DND-41 (cell line): ENCODE measurements around the gene AKR1C2.
"Not testable (repeated sequence)": the region's sequence is repeated elsewhere in the genome, so short reads cannot be mapped to it uniquely, and the experiment has no call there.

Source experiments
- ATAC-seq: fragments of 200-7000 bp; cut with Tn5 transposase; 3 replicates; pipeline ENCODE4 v1.9.1; 2021; ENCODE audit warnings: low read depth; ENCODE audit not compliant: insufficient read depth
- DNase-seq: peaks from one replicate; pipeline ENCODE4 v3.0.0-alpha.2; 2020
- H2AFZ ChIP-seq: 2 replicates; pipeline ENCODE4 v1.6.0; 2012; ENCODE audit warnings: low read depth, low read length
- H3K27ac ChIP-seq: 2 replicates; pipeline ENCODE4 v1.5.1; 2012; ENCODE audit warnings: low read length, inconsistent platforms
- H3K27me3 ChIP-seq: fragments of 200-600 bp; sonication (generic); 2 replicates; pipeline ENCODE4 v1.6.0; 2012; ENCODE audit warnings: low read length, mild to moderate bottlenecking, inconsistent platforms; ENCODE audit not compliant: insufficient read depth, poor library complexity
- H3K36me3 ChIP-seq: 2 replicates; pipeline ENCODE4 v1.5.1; 2012; ENCODE audit warnings: low read length, inconsistent platforms; ENCODE audit not compliant: insufficient read depth
- H3K4me1 ChIP-seq: 2 replicates; pipeline ENCODE4 v1.5.1; 2012; ENCODE audit warnings: mild to moderate bottlenecking, low read length; ENCODE audit not compliant: insufficient read depth
- H3K4me2 ChIP-seq: 2 replicates; pipeline ENCODE4 v1.6.0; 2012; ENCODE audit warnings: mild to moderate bottlenecking, moderate library complexity, low read length, inconsistent platforms; ENCODE audit not compliant: insufficient read depth
- H3K4me3 ChIP-seq, 2 experiments: fragments of 200-600 bp in 1 of 2; shearing (Covaris generic) in 1 of 2; 2 replicates each; pipeline ENCODE4 v1.5.1; 2012 to 2016; ENCODE audit warnings: inconsistent platforms in 2 of 2, low read length in 2 of 2, mild to moderate bottlenecking in 2 of 2, low read depth in 1 of 2, moderate library complexity in 1 of 2
- H3K79me2 ChIP-seq: 2 replicates; pipeline ENCODE4 v1.6.0; 2012; ENCODE audit warnings: low read length, inconsistent platforms; ENCODE audit not compliant: insufficient read depth
- H3K9ac ChIP-seq: 2 replicates; pipeline ENCODE4 v1.6.0; 2012; ENCODE audit warnings: low read depth, mild to moderate bottlenecking, inconsistent platforms, low read length, moderate library complexity
- H3K9me3 ChIP-seq: 2 replicates; pipeline ENCODE4 v1.5.1; 2012; ENCODE audit warnings: low read length, moderate library complexity, mild to moderate bottlenecking, inconsistent platforms; ENCODE audit not compliant: insufficient read depth, severe bottlenecking
- H4K20me1 ChIP-seq: 2 replicates; pipeline ENCODE4 v1.6.0; 2012; ENCODE audit warnings: low read length; ENCODE audit not compliant: insufficient read depth
- EZH2 ChIP-seq: IDR thresholded peaks from 3 replicates; pipeline ENCODE4 v1.6.1; 2012; ENCODE audit warnings: borderline replicate concordance, low read depth, mild to moderate bottlenecking, moderate library complexity, low read length, inconsistent platforms; ENCODE audit not compliant: severe bottlenecking
- TF ChIP-seq, protein P1 (sequence below): IDR thresholded peaks from 2 replicates; pipeline ENCODE4 v1.5.1; 2012; ENCODE audit warnings: borderline replicate concordance, low read length, moderate library complexity, mild to moderate bottlenecking; ENCODE audit not compliant: poor library complexity, severe bottlenecking; ENCODE audit errors: extremely low read depth

AKR1C2 gene

DNA sequence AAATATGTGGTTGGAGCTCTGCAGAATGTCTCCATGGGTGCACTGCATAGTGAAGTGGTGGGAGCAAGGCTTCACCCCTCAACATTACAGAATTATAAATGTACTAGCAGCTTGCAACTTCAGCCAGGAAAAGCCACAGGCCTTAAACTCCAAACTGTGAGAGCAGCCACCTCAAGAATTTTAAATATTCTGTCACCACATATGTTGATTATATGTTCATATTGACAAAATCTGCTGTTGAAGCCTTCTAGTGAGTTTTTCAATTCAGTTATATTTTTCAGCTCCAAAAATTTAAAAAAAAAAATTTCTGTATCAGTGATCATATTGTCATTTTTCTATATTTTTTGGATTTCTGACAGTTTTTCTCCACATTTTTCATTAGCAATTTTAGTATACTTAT is 30.9 kb upstream of the AKR1C2 start:
- H3K9me3 ChIP-seq: peaks cover 4% of the 10 kb centered on the region
- no peak for ATAC-seq
- no peak overlapping the region for H3K4me2 ChIP-seq

GRCh38 chr10:5033061-5033778 is 29.6 kb upstream of the AKR1C2 start:
- ATAC-seq (no peak), DNase-seq (no peak)
- Histone ChIP-seq H3K27ac (no peak overlapping the region), H3K79me2 (no peaks in the 10 kb centered on the region), H4K20me1 (no peaks in the 10 kb centered on the region), H3K9ac (no peak overlapping the region), H3K4me1 (no peaks in the 10 kb centered on the region), H3K27me3 (no peaks in the 10 kb centered on the region), H3K9me3 (peaks cover 4% of the 10 kb centered on the region), H3K4me3 (no peak overlapping the region), H3K36me3 (no peaks in the 10 kb centered on the region), H3K4me2 (no peak overlapping the region), H2AFZ (no peak overlapping the region)
- TF ChIP-seq, protein P1, sequence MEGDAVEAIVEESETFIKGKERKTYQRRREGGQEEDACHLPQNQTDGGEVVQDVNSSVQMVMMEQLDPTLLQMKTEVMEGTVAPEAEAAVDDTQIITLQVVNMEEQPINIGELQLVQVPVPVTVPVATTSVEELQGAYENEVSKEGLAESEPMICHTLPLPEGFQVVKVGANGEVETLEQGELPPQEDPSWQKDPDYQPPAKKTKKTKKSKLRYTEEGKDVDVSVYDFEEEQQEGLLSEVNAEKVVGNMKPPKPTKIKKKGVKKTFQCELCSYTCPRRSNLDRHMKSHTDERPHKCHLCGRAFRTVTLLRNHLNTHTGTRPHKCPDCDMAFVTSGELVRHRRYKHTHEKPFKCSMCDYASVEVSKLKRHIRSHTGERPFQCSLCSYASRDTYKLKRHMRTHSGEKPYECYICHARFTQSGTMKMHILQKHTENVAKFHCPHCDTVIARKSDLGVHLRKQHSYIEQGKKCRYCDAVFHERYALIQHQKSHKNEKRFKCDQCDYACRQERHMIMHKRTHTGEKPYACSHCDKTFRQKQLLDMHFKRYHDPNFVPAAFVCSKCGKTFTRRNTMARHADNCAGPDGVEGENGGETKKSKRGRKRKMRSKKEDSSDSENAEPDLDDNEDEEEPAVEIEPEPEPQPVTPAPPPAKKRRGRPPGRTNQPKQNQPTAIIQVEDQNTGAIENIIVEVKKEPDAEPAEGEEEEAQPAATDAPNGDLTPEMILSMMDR: no peak
- TF ChIP-seq EZH2: no peak

More for the DNA sequence above, 30.9 kb upstream of the AKR1C2 start:
- Histone ChIP-seq H3K27me3 (no peaks in the 10 kb centered on the region), H3K36me3 (no peaks in the 10 kb centered on the region), H3K27ac (no peak overlapping the region), H3K4me3 (no peak overlapping the region), H3K79me2 (no peaks in the 10 kb centered on the region), H3K4me1 (no peaks in the 10 kb centered on the region), H4K20me1 (no peaks in the 10 kb centered on the region), H2AFZ (no peak overlapping the region), H3K9ac (no peak overlapping the region)
- no peak for TF ChIP-seq EZH2
- TF ChIP-seq, protein P1: no peak
- no peak for DNase-seq

- not testable (repeated sequence) for H3K27ac ChIP-seq, H4K20me1 ChIP-seq, H3K4me3 ChIP-seq, DNase-seq, H3K27me3 ChIP-seq, H2AFZ ChIP-seq, H3K9ac ChIP-seq, H3K4me1 ChIP-seq, H3K79me2 ChIP-seq, ATAC-seq, H3K4me2 ChIP-seq, H3K36me3 ChIP-seq, H3K9me3 ChIP-seq
Observed at GRCh38 chr10:5032444-5032843, 28.8 kb upstream of the AKR1C2 start.

GRCh38 chr10:5031588-5031987 is 27.9 kb upstream of the AKR1C2 start:
- H3K4me3 ChIP-seq, H3K9me3 ChIP-seq, H3K79me2 ChIP-seq, H2AFZ ChIP-seq, H3K4me2 ChIP-seq, H3K9ac ChIP-seq, H3K27me3 ChIP-seq, ATAC-seq, H3K36me3 ChIP-seq, H3K27ac ChIP-seq, H4K20me1 ChIP-seq, DNase-seq, H3K4me1 ChIP-seq: not testable (repeated sequence)
